ENCODE data around the gene ZFYVE19.
A peak's percentile ranks its signal among the peaks of the same experiment; 100 is the strongest.

Gene ZFYVE19

GRCh38 chr15:40803076-40803475 is 3.8 kb upstream of the ZFYVE19 start:
- H3K4me1 Mint-ChIP-seq, result peaks cover 50% of the 10 kb centered on the region
- H3K27me3 Mint-ChIP-seq (ENCODE audit: low read depth, poor library complexity), result no peaks in the 10 kb centered on the region
- no peak overlapping the region for H3K4me3 Mint-ChIP-seq
- H3K36me3 Mint-ChIP-seq (ENCODE audit: low read depth), result peaks cover 27% of the 10 kb centered on the region
- no peak for DNase-seq
- no peak for TF ChIP-seq CTCF (IDR thresholded peaks at IDR 0.05)
- H3K27ac Mint-ChIP-seq, result no peak overlapping the region
- no peaks in the 10 kb centered on the region for H3K9me3 Mint-ChIP-seq

- Mint-ChIP-seq H3K4me3 (no peak overlapping the region), H3K4me1 (peaks cover 51% of the 10 kb centered on the region)
- TF ChIP-seq CTCF (IDR thresholded peaks at IDR 0.05), result no peak
Measured at GRCh38 chr15:40803688-40804087, 3.2 kb upstream of the ZFYVE19 start.

GRCh38 chr15:40806672-40807027 is 239 bp upstream of the ZFYVE19 start:
- Mint-ChIP-seq H3K27ac (peak overlapping the region; percentile 71), H3K9me3 (no peaks in the 10 kb centered on the region), H3K27me3 (ENCODE audit: low read depth, poor library complexity) (no peaks in the 10 kb centered on the region), H3K4me1 (peaks cover 40% of the 10 kb centered on the region), H3K4me3 (peak overlapping the region; percentile 99), H3K36me3 (ENCODE audit: low read depth) (peaks cover 11% of the 10 kb centered on the region)
- no peak for TF ChIP-seq CTCF (IDR thresholded peaks at IDR 0.05)
- DNase-seq, result no peak

More at GRCh38 chr15:40803688-40804087, 3.2 kb upstream of the ZFYVE19 start:
- no peaks in the 10 kb centered on the region for H3K27me3 Mint-ChIP-seq (ENCODE audit: low read depth, poor library complexity)
- H3K36me3 Mint-ChIP-seq (ENCODE audit: low read depth), result peaks cover 23% of the 10 kb centered on the region
- H3K9me3 Mint-ChIP-seq, result no peaks in the 10 kb centered on the region
- no peak for DNase-seq
- H3K27ac Mint-ChIP-seq, result no peak overlapping the region

- DNase-seq, result no peak
- H3K4me1 Mint-ChIP-seq, result peaks cover 32% of the 10 kb centered on the region
- TF ChIP-seq CTCF (IDR thresholded peaks at IDR 0.05), result no peak
- peaks cover 3% of the 10 kb centered on the region for H3K36me3 Mint-ChIP-seq (ENCODE audit: low read depth)
- H3K4me3 Mint-ChIP-seq, result peak overlapping the region; percentile 99
- H3K27me3 Mint-ChIP-seq (ENCODE audit: low read depth, poor library complexity), result no peaks in the 10 kb centered on the region
- no peaks in the 10 kb centered on the region for H3K9me3 Mint-ChIP-seq
- no peak overlapping the region for H3K27ac Mint-ChIP-seq
Measured at GRCh38 chr15:40807888-40808461, 1.1 kb downstream of the ZFYVE19 start.

GRCh38 chr15:40808861-40809450 is 2.1 kb downstream of the ZFYVE19 start:
- peaks cover 3% of the 10 kb centered on the region for H3K36me3 Mint-ChIP-seq (ENCODE audit: low read depth)
- DNase-seq, result peak; percentile 15
- no peak for TF ChIP-seq CTCF (IDR thresholded peaks at IDR 0.05)
- H3K27me3 Mint-ChIP-seq (ENCODE audit: low read depth, poor library complexity), result no peaks in the 10 kb centered on the region
- H3K27ac Mint-ChIP-seq, result no peak overlapping the region
- H3K4me3 Mint-ChIP-seq, result peak overlapping the region; percentile 99
- H3K4me1 Mint-ChIP-seq, result peaks cover 32% of the 10 kb centered on the region
- no peaks in the 10 kb centered on the region for H3K9me3 Mint-ChIP-seq
